GM21825 (cell line): ENCODE results near the gene WDR37.

ENCODE experiments used
- ATAC-seq: cut with Tn5 transposase; IDR thresholded peaks from one replicate; pipeline ENCODE4 v1.9.1; 2021; ENCODE audit warnings: mild to moderate bottlenecking, moderate library complexity; ENCODE audit not compliant: unreplicated experiment

The WDR37 gene

GRCh38 chr10:1180836-1181235 is 124.7 kb downstream of the WDR37 start:
- ATAC-seq = no peak
